Measurements from ENCODE around the gene TCF3.

The TCF3 gene

GRCh38 chr19:1609680-1610474 is 42.5 kb downstream of the TCF3 start:
- DNase-seq (ENCODE audit: low read depth), result no peak

- DNase-seq (ENCODE audit: low read depth), result no peak
These were observed 43.4 kb downstream of the TCF3 start for GRCh38 chr19:1609103-1609396.

DNA sequence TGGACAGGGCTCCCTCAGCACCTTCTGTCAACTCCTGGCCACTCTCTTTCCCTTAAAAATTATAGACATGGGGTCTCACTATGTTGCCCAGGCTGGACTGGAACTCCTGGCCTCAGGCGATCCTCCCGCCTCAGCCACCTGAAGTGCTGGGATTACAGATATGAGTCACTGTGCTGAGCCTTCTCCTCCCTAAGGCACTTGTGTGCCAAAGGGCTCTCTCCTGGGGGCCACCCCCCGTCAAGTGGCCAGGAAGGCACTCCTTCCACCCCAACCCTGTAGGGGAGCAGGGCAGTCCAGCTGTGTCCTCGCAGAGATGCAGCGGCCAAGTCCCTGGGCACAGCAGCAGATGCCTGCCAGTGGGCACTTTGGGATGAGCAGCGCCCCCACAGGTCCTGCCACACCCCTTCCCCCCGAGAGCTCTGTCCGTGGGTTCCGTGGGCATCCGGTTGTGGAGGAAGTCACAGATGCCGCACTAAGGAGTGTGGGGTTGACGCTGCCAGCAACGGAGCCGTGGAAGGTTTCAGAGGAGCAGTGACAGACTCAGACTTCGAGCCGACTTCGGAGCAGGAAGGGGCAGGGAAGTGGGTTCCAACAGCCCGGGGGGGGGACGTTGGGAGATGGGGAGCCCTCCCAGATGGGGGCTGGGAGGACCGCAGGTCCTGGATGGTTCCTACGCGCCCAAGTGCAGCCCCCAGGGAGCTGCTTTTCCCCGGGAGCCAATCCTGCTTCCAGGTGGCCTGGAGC is 43.9 kb downstream of the TCF3 start:
- DNase-seq (ENCODE audit: low read depth), result peak; percentile 25

DNA sequence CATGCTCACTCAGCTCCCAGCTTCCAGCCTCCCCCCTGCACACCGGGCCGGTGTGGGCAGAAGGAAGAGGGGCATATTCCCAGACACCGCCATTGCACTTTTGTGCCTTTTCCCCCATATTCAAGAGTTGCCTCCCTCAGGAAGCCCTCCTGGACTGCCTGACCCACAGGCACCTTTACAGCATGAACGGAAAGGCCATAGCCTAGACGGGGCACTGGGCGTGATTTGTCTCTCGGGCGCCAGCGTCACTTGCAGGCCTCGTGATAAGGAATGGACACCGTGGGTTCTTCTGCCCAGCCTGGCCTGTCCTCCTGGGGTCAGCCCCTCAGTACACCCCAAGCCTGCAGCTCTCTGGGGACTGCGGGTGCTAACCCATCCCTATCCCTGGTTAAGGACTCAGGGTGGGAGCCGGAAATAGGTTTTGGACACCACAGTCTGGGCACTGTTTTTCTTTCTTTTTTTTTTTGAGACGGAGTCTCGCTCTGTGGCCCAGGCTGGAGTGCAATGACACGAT is 46.2 kb downstream of the TCF3 start:
- no peak for DNase-seq (ENCODE audit: low read depth)

DNA sequence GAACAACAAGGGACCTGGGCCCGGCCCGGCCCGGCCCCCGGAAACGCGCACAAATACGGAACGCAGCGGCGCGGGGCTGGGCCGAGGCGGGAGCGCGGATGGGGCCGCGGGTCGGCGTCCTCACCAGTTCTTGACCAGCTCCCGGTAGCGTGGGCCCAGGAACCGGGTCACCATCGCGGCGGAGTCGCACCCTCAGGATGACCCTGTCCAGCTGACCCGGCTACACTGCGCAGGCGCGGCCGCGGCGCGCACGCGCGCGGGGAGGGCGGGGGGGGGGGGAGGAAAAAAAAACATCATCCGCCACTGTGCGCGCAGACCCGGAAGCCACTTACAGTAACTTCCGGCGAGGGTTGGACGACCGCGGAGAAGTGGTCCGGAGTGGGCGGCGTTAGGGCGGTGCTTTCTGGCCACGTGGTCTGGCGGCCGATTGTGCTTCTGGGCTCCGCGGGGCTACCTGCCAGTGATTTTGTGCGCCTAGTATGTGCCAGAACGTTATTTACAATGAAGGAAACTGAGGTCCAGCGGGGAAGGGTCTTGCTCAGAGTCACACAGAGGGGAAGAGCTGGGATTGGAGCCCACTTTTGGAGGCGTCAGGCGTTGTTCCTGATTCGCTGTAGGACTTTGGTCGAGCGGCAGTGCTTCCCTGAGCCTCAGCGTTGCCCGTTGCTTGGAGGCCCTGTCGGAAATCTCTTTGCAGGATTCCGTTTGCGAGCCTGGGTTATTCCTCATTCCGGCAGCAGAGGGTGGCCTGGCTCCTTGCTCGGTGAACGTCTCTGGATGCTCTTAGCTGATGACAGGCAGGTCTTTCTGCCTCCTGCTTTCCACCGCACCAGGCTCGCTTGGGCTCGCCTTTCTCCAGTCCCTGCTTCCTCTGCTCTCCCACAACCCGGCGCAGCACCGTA is 46.9 kb downstream of the TCF3 start, which contains the start of gene UQCR11:
Gene UQCR11 (minus strand): TSS at position 227 of the 902 bp plus-strand sequence. CDS start 53 bp downstream, at position 174.
- DNase-seq (ENCODE audit: low read depth), result peak; percentile 83

DNA sequence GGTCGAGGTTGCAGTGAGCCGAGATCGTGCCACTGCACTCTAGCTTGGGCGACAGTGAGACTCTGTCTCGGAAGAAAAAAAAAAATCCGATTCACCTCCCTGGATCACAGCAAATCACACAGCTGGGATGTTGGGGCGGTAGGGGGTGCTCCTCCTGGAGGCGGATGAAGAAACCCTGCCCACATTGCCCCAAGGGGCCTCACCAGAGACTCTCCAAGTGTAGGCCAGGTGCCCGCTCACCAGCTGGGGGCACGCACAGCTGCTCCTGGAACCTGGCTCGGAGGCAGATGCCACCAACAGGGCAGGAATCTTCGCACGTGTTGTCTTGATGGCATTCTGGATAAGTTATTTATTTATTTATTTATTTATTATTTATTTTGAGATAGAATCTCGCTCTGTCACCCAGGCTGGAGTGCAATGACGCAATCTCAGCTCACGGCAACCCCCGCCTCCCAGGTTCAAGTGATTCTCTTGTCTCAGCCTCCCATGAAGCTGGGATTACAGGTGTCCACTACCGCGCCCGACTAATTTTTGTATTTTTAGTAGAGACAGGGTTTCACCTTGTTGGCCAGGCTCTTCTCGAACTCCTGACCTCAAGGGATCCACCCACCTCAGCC is 50.2 kb downstream of the TCF3 start:
- no peak for DNase-seq (ENCODE audit: low read depth)

- DNase-seq (ENCODE audit: low read depth), result no peak
These were observed 50.8 kb downstream of the TCF3 start for GRCh38 chr19:1601613-1602064.

DNA sequence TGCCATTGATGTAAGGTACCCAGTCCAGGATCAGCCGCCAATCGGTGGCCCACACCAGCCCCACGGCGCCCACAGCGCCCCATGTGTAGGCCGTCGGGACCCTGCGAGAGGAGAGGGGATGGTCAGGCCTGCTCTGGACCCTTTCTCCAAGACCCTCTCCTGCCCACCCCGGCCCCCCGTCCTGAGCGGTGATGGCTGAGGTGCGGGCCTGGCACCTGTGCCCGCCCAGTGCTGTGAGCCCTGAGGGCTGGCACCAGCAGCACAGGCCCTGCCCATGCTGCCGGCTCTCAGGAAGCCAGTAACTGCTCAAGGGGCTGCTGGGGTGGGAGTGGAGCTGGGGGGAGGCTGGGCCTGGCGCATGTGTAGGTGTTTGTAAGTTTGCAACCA is 53.0 kb downstream of the TCF3 start:
- no peak for DNase-seq (ENCODE audit: low read depth)

DNA sequence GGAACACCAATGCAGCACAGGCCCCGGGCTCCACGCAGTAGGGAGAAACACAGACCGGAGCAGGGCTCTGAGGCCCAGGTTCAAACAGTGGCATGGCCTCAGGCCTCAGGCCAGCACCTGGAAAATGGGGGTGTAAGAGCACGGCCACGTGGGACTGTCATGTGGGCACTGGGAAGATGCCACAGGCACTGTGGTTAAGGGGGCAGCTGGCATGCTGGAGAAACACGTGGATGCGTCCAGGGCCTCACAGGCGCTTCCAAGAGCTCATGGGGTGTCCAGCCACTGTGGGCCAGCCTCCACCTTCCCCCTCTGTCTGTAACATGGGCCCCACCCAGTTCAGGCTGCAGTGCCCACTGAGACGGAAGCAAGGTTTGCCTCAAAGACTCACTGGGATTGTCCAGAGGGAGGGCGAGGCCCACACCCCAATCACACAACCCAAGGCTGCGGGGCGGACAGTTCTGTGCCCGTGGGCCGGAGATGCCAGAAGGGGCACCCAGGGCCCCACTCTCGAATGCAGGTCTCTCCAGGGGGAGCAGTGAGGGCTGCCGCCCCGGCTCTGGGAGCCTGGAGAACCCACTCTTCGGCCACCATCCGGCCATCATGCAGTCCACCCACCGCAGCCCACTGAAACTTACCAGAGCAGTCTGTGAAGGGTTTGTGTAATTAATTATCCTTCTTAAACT is 53.5 kb downstream of the TCF3 start:
- no peak for DNase-seq (ENCODE audit: low read depth)

DNA sequence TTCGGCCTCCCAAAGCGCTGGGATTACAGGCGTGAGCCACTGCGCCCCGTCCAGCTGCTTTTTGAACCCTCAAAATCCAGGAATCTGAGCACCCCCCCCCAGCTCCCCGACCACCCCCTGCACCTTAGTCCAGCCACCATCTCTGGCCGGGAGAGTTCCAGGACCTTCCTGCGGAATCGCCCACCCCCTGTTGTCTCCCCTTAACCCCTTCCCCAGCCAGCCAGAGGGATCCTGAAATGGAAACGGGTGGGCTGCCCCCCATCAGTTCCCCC is 59.0 kb downstream of the TCF3 start:
- no peak for DNase-seq (ENCODE audit: low read depth)

- peak; percentile 86 for DNase-seq (ENCODE audit: low read depth)
These were observed 59.5 kb downstream of the TCF3 start, which contains the start of gene MBD3 for GRCh38 chr19:1592755-1593500. Gene MBD3, minus strand, starts transcription at chr19:1592865. Its CDS starts 234 bp downstream, at chr19:1592631.

GRCh38 chr19:1592024-1592754 is 60.2 kb downstream of the TCF3 start:
- DNase-seq (ENCODE audit: low read depth), result peak; percentile 81

DNA sequence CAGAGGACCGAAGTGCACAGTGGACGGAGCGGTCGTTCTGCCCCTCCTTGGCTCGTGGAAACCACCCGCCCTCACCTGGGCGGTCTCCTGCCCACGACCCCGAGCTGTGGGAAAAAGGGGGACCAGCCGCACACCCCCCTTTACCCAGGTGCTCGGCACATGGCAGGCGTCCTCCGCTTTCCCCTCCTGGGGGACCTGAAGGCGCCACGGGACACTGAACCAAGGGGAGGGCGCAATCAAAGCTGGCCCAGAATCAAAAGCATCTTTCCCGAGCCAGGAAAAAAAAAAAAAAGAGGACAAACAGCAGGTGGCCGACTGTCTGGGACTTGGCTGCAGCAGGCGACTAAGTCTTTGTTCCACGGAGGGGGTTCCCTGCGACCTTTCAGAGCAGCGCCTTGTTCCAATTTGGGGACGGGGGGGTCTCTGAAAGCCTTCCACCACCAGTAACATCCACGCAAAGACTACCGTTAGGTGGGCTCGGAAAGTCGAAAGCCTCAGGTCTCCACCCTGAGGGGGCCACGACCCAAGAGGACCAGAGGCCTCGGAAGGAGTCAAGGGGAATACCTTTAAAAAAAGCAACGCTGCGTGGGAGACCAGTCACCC is 60.9 kb downstream of the TCF3 start:
- no peak for DNase-seq (ENCODE audit: low read depth)

DNA sequence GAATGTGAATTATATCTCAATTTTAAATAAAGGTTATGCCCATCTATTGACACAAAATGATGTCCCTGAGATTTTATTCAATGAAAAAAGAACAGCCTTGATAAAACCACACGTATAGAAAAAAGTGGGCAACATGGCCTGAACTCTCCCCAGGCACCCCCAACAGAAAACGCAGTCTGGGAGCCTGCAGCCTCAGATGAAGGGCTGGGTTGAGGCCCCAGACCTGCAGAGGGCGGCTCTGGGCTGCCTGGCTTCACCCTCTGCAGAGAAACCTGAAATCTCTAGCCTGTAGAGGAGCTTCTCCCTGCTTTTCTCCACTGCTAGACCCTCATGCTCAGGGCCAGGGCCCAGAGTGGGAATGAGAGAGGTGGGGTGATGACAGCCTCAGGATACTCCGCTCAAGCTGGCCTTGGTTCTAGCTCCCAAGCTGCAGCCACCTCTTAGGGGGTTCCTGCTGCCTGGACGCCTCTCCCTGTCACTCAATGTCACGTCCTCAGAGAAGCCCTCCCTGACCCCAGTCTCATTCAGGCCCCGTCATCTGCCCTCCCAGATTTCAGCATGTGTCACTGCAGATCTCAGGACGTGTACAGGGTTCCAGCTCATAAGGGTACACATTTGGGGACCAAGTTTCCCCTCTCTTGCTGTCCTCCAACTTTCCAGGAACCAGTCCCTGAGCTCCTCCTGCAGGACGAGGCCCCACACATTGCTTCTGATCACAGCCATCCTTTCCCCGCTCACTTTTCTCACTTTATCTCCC is 61.6 kb downstream of the TCF3 start:
- no peak for DNase-seq (ENCODE audit: low read depth)

DNA sequence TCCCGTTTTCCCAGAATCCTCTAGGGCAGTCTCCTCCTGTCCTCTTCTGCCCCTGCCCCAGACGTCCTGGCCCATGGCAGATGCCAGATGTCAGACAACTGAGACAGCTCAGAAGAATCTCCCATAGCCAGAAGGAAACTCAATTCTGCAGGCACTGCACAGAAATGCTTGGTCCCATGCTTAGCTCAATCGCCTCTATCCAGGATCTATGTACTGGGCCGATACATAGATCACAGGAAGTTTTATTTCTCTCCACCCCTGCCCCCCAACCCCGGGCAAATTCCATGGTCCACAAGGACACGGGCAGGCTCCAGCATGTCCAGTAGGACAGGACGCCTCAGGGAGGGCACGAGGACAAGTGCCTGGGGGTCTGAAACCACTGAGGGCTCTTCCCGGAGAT is 64.5 kb downstream of the TCF3 start:
- no peak for DNase-seq (ENCODE audit: low read depth)

GRCh38 chr19:1585243-1585580 is 67.2 kb downstream of the TCF3 start:
- no peak for DNase-seq (ENCODE audit: low read depth)

GRCh38 chr19:1584500-1585242 is 67.7 kb downstream of the TCF3 start:
- no peak for DNase-seq (ENCODE audit: low read depth)

- no peak for DNase-seq (ENCODE audit: low read depth)
These were observed 70.2 kb downstream of the TCF3 start for GRCh38 chr19:1582201-1582600.

Data from activated T-helper 1 cell treated with Interleukin-2 at 50 U/mL for 16 hours (primary cell).